Measurements from ENCODE around the gene PHF13.

PHF13 gene

GRCh38 chr1:6619045-6619444, 5.5 kb downstream of the PHF13 start:
- H3K4me3 ChIP-seq (ENCODE audit: low read depth, low read length) = no peak overlapping the region
- no peak for TF ChIP-seq CTCF (IDR thresholded peaks at IDR 0.05; ENCODE audit: low read depth, low read length)
- no peak for TF ChIP-seq MYC (IDR thresholded peaks at IDR 0.05; ENCODE audit: low read depth, low read length)
- TF ChIP-seq MAX (IDR thresholded peaks at IDR 0.05; ENCODE audit: low read depth, low read length) = no peak
- no peak for TF ChIP-seq POLR2A (IDR thresholded peaks at IDR 0.05; ENCODE audit: extremely low read depth, insufficient read length)
- no peak for DNase-seq (ENCODE audit: low read depth)

GRCh38 chr1:6621429-6622391, 8.2 kb downstream of the PHF13 start:
- H3K4me3 ChIP-seq (ENCODE audit: low read depth, low read length) = no peak overlapping the region
- TF ChIP-seq POLR2A (IDR thresholded peaks at IDR 0.05; ENCODE audit: extremely low read depth, insufficient read length) (no peak), MAX (IDR thresholded peaks at IDR 0.05; ENCODE audit: low read depth, low read length) (no peak), CTCF (IDR thresholded peaks at IDR 0.05; ENCODE audit: low read depth, low read length) (no peak), MYC (IDR thresholded peaks at IDR 0.05; ENCODE audit: low read depth, low read length) (no peak)
- no peak for DNase-seq (ENCODE audit: low read depth)

GRCh38 chr1:6622396-6623152, 9.0 kb downstream of the PHF13 start:
- H3K4me3 ChIP-seq (ENCODE audit: low read depth, low read length) = no peak overlapping the region
- no peak for TF ChIP-seq MYC (IDR thresholded peaks at IDR 0.05; ENCODE audit: low read depth, low read length)
- no peak for TF ChIP-seq MAX (IDR thresholded peaks at IDR 0.05; ENCODE audit: low read depth, low read length)
- no peak for TF ChIP-seq POLR2A (IDR thresholded peaks at IDR 0.05; ENCODE audit: extremely low read depth, insufficient read length)
- no peak for TF ChIP-seq CTCF (IDR thresholded peaks at IDR 0.05; ENCODE audit: low read depth, low read length)
- DNase-seq (ENCODE audit: low read depth) = no peak

- TF ChIP-seq MAX (IDR thresholded peaks at IDR 0.05; ENCODE audit: low read depth, low read length) (no peak), CTCF (IDR thresholded peaks at IDR 0.05; ENCODE audit: low read depth, low read length) (no peak), POLR2A (IDR thresholded peaks at IDR 0.05; ENCODE audit: extremely low read depth, insufficient read length) (no peak), MYC (IDR thresholded peaks at IDR 0.05; ENCODE audit: low read depth, low read length) (no peak)
- DNase-seq (ENCODE audit: low read depth) = no peak
- no peak overlapping the region for H3K4me3 ChIP-seq (ENCODE audit: low read depth, low read length)
Measured at GRCh38 chr1:6623269-6623965, 9.9 kb downstream of the PHF13 start.
